Activated T-cell treated with anti-CD3 and anti-CD28 coated beads, Interleukin-2, amount 50 U/mL, for 1 hour (primary cell): ENCODE results near the gene LEMD3.
A peak's percentile ranks its signal among the peaks of the same experiment; 100 is the strongest.

Source experiments
- DNase-seq: peaks from one replicate; pipeline ENCODE4 v3.0.0-alpha.2; 2020

The LEMD3 gene

GRCh38 chr12:65169320-65170208, at the start of gene LEMD3:
Gene LEMD3 (plus strand): TSS chr12:65169583. CDS start chr12:65169597, 14 bp downstream.
- DNase-seq = peak; percentile 93

GRCh38 chr12:65121049-65121955, 48.1 kb upstream of the LEMD3 start, which contains the start of gene WIF1:
Gene WIF1 (minus strand): TSS chr12:65121305. CDS start chr12:65121191, 114 bp downstream.
- peak; percentile 32 for DNase-seq

DNA sequence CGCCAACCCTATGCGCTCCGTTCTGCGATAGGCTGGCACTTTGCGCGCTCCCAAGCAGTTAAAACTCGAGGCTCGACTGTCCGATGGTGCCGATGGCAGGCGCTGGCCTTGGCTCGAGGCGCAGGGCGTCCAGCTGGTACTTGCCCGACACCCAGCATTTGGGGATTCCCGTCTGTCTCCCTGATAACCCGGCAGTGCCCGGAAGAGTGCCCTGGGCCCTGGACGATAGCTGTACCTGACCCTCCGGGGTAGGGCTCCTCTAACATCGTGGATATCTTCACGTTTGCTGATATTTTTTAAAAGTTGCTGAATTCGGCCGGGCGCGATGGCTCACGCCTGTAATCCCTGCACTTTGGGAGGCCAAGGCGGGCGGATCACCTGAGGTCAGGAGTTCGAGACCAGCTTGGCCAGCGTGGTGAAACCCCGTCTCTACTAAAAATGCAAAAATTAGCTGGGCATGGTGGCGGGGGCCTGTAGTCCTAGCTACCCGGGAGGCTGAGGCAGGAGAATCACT, 47.4 kb upstream of the LEMD3 start:
- no peak for DNase-seq

DNA sequence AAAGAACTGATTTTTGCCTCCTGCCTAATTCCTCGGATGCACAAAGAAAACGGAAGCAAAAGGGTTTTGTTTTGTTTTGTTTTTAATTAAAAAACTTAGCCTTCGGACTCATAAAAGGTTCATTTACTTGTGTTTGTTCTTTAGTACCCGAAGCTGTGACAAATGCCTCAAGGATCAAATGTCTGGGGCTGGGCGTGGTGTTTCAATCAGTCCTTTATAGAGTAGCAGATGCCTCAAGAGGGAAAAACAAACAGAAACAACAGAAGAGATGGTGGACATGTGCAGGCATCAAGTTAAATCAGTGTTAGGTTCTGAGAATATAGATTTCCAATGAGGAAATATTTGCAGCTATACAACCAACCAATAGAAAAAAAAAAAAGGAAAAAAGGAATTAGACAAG, 46.7 kb upstream of the LEMD3 start:
- DNase-seq = no peak

DNA sequence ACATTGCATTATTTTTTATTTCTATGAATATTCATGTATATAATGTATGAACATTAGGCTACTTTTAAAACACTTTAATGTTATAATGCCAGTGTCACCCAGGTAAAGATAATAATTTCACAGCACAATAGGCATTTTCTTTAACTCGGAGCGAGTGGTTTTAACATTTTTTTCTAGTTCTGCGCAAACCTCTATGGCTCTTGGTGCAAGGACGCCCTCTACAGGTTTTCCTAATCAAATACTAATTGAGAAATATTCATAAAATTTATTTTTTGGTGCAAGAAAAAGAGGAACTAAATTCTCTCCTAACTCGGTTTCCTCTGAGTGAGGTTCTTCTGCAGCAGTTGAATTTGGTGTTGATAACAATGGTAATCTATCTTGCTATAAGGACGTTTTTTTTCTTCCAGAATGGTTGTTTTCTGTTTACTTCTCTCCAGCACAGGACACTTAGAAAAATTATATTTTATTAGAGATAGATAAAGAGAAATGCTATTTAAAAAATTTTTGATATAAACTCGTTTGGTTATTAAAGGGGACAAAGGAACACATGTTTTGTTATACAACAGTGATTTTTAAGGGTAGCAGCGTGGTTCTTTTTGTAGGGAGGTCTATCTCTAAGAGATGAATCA, 45.8 kb upstream of the LEMD3 start:
- no peak for DNase-seq

GRCh38 chr12:65125247-65125646, 44.1 kb upstream of the LEMD3 start:
- no peak for DNase-seq

DNA sequence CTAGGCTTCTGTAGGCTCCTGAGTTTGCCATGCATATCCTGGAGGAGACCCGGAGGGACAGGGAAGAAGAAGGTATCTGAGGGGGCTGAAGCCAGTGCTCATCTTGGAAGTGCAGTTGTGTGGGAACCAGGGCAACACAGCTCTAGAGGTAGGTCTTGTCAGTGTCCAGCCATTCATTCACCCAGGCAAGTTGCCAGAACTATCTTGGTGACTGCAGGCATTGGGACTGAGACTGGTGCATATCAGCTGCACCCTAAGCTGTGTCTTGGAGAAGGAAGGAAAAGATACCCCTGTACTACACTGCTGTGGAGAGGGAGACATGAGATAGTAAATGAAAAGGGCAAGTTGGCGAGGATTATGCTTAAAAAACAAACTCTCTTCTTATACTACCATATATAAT, 43.4 kb upstream of the LEMD3 start:
- DNase-seq = no peak

- no peak for DNase-seq
These were observed 42.9 kb upstream of the LEMD3 start for GRCh38 chr12:65126482-65126881.

DNA sequence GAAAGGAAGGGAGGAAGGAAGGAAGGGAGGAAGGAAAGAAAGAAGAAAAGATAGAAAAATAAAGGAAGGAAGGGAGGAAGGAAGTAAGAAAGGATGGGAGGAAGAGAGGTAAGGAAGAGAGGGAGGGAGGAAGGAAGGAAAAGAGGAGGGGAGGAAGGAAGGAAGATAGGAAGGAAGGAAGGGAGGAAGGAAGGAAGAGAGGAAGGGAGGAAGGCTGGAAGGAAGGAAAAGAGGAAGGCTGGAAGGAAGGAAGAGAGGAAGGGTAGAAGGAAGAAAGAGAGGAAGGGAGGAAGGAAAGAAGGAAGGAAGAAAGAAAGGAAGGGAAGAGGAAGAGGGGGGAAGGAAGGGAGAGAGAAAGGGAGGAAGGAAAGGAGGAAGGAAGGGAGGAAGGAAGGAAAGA, 35.5 kb upstream of the LEMD3 start:
- no peak for DNase-seq

- DNase-seq = no peak
These were observed 30.0 kb upstream of the LEMD3 start for GRCh38 chr12:65139389-65139788.

DNA sequence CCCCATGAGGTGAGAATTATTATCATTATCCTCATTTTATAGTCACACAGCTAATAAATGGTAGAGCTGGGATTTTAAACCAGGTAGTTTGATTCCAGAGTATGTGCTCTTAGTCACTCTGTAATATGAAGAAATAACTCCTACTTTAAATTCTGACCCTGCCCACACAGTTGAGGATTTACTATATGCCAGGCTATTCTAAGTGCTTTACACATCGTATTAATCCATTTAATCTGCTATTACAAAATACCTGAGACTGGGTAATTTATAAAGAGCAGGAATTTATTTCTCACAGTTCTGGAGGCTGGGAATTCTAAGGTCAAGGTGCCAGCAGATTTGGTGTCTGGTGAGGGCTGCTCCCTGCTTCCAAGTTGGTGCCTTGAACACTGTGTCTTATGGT, 28.6 kb upstream of the LEMD3 start:
- no peak for DNase-seq

- no peak for DNase-seq
These were observed 22.0 kb upstream of the LEMD3 start for GRCh38 chr12:65147312-65147905.

DNA sequence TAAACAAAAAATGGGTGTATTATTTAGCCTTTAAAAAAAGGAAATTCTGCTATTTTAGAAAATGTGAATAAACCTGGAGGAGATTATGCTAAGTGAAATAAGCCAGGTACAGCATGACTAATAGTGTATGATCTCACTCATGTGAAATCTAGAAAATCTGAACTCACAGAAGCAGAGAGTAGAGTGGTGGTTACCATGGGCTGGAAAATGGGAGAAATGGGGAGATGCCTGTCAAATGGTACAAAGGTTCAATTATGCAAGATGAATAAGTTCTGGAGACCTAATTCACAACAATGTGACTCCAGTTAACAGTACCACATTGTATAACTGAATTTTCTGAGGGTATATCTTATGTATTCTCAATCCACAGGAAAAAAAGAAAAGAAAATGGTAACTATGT, 17.4 kb upstream of the LEMD3 start:
- DNase-seq = no peak

DNA sequence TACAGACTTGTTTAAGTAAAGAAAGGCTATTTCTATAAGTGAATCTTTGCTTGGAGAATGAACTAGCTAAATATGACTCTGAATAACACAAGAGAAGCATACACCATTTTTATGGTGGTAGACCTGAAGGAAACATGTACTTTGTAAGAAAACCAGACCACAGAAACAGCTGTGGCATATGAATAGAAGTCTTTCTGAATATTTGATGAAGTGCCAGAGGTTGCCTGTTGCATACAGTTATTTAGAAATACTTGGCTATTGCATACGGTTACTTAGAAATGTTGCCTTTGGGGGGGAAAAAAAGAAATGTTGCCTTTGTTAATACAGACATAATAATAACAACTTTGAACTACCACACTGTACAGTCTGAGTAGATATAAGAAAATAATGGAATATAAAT, 16.8 kb upstream of the LEMD3 start:
- no peak for DNase-seq

GRCh38 chr12:65155784-65156183, 13.6 kb upstream of the LEMD3 start:
- no peak for DNase-seq

DNA sequence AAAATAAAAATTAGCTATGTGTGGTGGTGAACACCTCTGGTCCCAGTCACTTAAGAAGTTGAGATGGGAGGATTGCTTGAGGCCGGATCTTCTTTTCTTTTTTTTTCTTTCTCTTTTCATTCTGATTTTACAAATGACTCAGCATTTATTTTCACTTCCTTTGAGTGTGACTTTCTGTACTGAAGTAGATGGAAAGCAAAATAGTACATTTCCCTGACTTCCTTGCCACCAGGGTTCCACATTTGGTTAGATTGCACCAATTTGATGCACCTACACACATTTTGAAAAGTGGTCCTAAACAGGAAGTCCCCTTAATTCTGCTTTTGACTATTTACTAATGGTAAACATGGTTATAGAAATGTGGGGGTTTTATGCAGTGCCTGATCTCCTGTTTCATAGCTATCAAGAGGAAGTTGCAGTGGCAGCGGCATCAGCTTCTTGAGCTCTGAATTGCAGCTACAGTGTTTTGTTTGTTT, 13.0 kb upstream of the LEMD3 start:
- DNase-seq = no peak

- no peak for DNase-seq
These were observed 12.3 kb upstream of the LEMD3 start for GRCh38 chr12:65157091-65157490.

- DNase-seq = no peak
These were observed 6.8 kb upstream of the LEMD3 start for GRCh38 chr12:65162609-65163008.

DNA sequence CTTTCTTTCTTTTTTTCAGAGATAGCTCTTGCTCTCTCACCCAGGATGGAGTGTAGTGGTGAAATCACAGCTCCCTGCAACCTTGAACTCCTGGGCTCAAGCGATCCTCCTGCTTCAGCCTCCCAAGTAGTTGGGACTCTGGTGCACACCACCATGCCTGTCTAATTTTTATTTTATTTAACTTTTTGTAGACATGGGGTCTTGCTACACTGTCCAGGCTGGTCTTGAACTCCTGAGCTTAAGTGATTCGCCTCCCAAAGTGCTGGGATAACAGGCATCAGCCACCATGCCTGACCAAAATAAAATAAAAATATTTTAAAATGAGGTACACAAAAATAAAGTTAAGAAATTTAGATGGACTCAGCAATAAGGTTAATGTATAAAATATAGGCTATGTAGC, 5.1 kb upstream of the LEMD3 start:
- DNase-seq = no peak

DNA sequence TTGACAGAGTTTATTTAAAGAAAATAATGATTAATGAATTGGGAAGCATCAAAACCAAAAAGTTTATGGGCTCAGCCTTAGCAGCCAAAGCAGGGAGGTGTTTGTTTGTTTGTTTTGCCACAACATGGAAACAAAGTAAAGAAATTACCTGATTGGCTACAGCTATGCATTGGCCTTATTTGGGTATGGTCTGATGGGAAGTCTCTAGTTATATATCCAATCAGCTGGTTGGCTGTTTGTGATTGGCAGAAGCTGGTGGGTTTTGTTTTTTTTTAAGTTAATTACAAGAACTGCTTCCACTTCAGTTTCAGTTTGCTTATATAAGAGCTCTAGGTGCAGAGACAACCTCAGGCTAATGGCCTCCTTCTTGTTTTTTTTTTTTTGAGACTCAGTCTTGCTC, 4.6 kb upstream of the LEMD3 start:
- no peak for DNase-seq

DNA sequence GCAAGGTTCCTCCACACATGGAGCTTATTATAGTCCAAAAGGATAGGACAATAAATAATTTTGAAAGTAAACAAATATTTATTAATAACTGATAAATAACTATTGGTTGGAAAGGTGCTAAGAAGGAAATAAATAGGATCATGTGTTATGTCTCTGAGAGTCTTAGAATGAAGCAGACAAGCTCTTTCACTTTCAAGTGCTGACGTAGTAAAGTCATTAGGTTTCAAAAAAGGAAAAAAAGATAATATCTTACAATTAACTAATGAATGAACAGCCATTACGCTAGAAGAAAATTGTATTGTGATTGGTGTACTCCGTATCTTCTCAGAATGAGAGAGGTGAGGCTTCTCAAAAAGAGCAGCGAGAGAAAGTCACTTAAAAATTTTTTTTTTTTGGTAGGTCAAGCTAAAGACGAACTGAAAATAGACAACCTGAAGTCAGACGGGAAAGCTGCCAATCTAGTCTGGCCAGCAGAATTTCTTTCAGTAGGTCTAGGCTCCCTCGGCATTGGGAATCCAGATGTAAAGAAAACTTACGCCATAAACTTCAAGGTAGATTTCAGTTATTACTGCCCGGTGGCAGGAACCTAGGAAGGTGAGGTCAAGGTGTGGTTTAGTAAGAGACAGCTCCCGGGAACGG, 583 bp upstream of the LEMD3 start:
- no peak for DNase-seq
